ENCODE data around the gene PCSK6. TPM values are rescaled to one million over a fixed set of nuclear protein-coding genes. Genes with fewer than 3 reads are reported as not detected.

PCSK6 gene
- total and polyA plus RNA-seq, 2 of the 8 experiments (the other 6 are each of a cell fraction or from before 2014, with no cell fraction given): 1.9 to 4.0 TPM

DNA sequence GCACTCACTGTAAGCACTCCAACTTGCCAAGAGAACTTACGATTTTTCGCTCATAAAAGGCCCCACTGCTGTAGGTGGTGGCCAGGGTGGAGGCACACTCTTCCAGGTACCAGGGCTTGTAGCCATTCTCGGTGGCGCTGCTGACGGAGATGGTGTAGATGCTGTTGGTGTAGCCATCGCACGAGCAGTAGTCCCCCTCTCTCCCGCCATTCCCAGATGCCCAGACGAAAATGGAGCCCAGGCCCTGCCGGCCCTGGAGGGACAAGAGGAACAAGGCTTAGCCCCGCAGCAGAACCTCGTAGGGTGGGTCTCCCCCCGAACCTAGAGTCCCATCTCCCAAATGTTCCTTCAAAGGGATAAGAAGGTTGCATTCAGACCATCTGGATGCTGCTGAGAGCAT lies 96.3 kb downstream of the PCSK6 start:
- no peaks in the 10 kb centered on the region for H3K23me2 ChIP-seq (ENCODE audit: low read depth, low read length)
- no peaks in the 10 kb centered on the region for H3K36me3 ChIP-seq (ENCODE audit: control insufficient read depth in 2 of 4, insufficient read depth in 4 of 4, low read length in 3 of 4)
- H4K91ac ChIP-seq (replicated peaks; ENCODE audit: insufficient read length, low read length): no peak overlapping the region
- H3K9ac ChIP-seq (replicated peaks in 1 of 4; ENCODE audit: extremely low read depth in 1 of 4, low read depth in 3 of 4, low read length in 3 of 4): no peak overlapping the region
- H2BK12ac ChIP-seq (ENCODE audit: low read depth, low read length): no peak overlapping the region
- H2AK5ac ChIP-seq (ENCODE audit: low read depth, low read length): no peak overlapping the region
- TF ChIP-seq POLR2AphosphoS5 (IDR thresholded peaks at IDR 0.05; ENCODE audit: low read depth, low read length) (no peak), POU5F1 (IDR thresholded peaks at IDR 0.05; ENCODE audit: low read depth, low read length) (no peak), CBX8 (IDR thresholded peaks at IDR 0.05; ENCODE audit: borderline replicate concordance, low read depth, low read length) (no peak)
- no peak overlapping the region for H2BK5ac ChIP-seq (ENCODE audit: low read depth, low read length)
- H4K5ac ChIP-seq (ENCODE audit: insufficient read length, low read depth, low read length): no peak overlapping the region
- FAIRE-seq: no peak
- H3K4me3 ChIP-seq (ENCODE audit: extremely low read depth in 1 of 4, insufficient read depth in 2 of 4, low read depth in 3 of 4, low read length in 4 of 4): no peak overlapping the region
- 93% methylated on average over 11 of the region's 13 CpGs; no CpG with 5 or more reads in 1 of the 2 experiments for WGBS, 2 experiments (ENCODE audit: extremely low coverage in 1 of 2, insufficient coverage in 1 of 2, insufficient read length in 1 of 2, insufficient replicate concordance in 2 of 2, low coverage in 1 of 2, low lambda C conversion rate in 2 of 2, missing lambda C conversion rate in 1 of 2)
- no peaks in the 10 kb centered on the region for H3K79me2 ChIP-seq (ENCODE audit: control insufficient read depth in 1 of 2, insufficient read depth in 2 of 2, low read length in 2 of 2)
- no peak overlapping the region for H3K4me2 ChIP-seq (ENCODE audit: insufficient read depth in 1 of 2, low read depth in 2 of 2, low read length in 2 of 2)
- no peaks in the 10 kb centered on the region for H3K79me1 ChIP-seq (ENCODE audit: low read depth, low read length)
- no peak overlapping the region for H3K14ac ChIP-seq (ENCODE audit: insufficient read length)
- H3K23ac ChIP-seq (ENCODE audit: insufficient read length): no peak overlapping the region
- H4K8ac ChIP-seq (ENCODE audit: extremely low read depth, insufficient read depth, low read length): no peak overlapping the region
- no peaks in the 10 kb centered on the region for H3K9me3 ChIP-seq (ENCODE audit: insufficient read depth in 2 of 2, low read depth in 1 of 2, low read length in 1 of 2)
- peaks cover 0 to 5% (median 3%) of the 10 kb centered on the region in 4 experiments; a peak in 3 of 7 replicates for H3K4me1 ChIP-seq (replicated peaks in 1 of 4; ENCODE audit: control insufficient read depth in 3 of 4, insufficient read depth in 4 of 4, low read length in 3 of 4)
- no peak for DNase-seq (ENCODE audit: low read depth in 1 of 2, low spot score in 2 of 2)
- no peak overlapping the region for H2AFZ ChIP-seq (ENCODE audit: low read length)
- H4K20me1 ChIP-seq (replicated peaks in 1 of 2; ENCODE audit: control insufficient read depth in 1 of 2, insufficient read depth in 2 of 2, low read length in 2 of 2): no peaks in the 10 kb centered on the region
- H2BK120ac ChIP-seq (replicated peaks; ENCODE audit: low read depth, low read length): no peak overlapping the region
- ChIA-PET POLR2A (ENCODE audit: partially characterized antibody) (no interaction called here), CTCF (ENCODE audit: partially characterized antibody) (interaction anchor here (1.5 kb wide), 1 partner anchor 40 kb away, joined by 5 read pairs; no protein-coding TSS in a partner anchor)
- no peak overlapping the region for H3K27ac ChIP-seq (ENCODE audit: low read depth, low read length)
- no peak overlapping the region for H3K18ac ChIP-seq (ENCODE audit: extremely low read depth, low read length)
- H3K4ac ChIP-seq (replicated peaks; ENCODE audit: insufficient read length, low read depth, low read length): no peak overlapping the region
- no peaks in the 10 kb centered on the region for H3K27me3 ChIP-seq (replicated peaks in 1 of 4; ENCODE audit: control insufficient read depth in 3 of 4, extremely low read depth in 1 of 4, insufficient read depth in 3 of 4, low read length in 3 of 4)
- H2BK20ac ChIP-seq (ENCODE audit: low read length): no peak overlapping the region
- H2BK15ac ChIP-seq (ENCODE audit: low read length): no peak overlapping the region
- H3K56ac ChIP-seq (replicated peaks; ENCODE audit: insufficient read length, low read depth, low read length): no peak overlapping the region

Data from H1 (cell line).